ENCODE data around the gene DCAF6.

GRCh38 chr1:167922611-167923074 is 13.8 kb upstream of the DCAF6 start:
- TF ChIP-seq, protein P1, sequence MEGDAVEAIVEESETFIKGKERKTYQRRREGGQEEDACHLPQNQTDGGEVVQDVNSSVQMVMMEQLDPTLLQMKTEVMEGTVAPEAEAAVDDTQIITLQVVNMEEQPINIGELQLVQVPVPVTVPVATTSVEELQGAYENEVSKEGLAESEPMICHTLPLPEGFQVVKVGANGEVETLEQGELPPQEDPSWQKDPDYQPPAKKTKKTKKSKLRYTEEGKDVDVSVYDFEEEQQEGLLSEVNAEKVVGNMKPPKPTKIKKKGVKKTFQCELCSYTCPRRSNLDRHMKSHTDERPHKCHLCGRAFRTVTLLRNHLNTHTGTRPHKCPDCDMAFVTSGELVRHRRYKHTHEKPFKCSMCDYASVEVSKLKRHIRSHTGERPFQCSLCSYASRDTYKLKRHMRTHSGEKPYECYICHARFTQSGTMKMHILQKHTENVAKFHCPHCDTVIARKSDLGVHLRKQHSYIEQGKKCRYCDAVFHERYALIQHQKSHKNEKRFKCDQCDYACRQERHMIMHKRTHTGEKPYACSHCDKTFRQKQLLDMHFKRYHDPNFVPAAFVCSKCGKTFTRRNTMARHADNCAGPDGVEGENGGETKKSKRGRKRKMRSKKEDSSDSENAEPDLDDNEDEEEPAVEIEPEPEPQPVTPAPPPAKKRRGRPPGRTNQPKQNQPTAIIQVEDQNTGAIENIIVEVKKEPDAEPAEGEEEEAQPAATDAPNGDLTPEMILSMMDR (IDR thresholded peaks at IDR 0.05) = no peak
- no peak for TF ChIP-seq POLR2A (IDR thresholded peaks at IDR 0.05)
